K562 (cell line): ENCODE results near the gene OVOL3. TPM values are rescaled to one million over a fixed set of nuclear protein-coding genes. Genes with fewer than 3 reads are reported as not detected.

ENCODE experiments used
- ATAC-seq: fragments of 200-7000 bp; cut with Tn5 transposase; 3 replicates; pipeline ENCODE4 v1.9.1; 2020; ENCODE audit warnings: moderate library complexity
- BruUV-seq: library from RNA; stranded (reverse); fragments of 400-500 nt; replicated peaks from 2 replicates; lab custom pipeline; 2021; lab: Mats Ljungman, UMichigan
- CTCF ChIA-PET: fragments of 300-600 bp; formaldehyde crosslinking; extraction: SDS; loops from one replicate; lab custom pipeline; 2021; ENCODE audit warnings: low intra/inter-chr PET ratio; lab: Yijun Ruan, JAX
- POLR2A ChIA-PET: fragments of 300-600, 350-650 bp; sonication (Branson Sonifier 250); formaldehyde crosslinking; extraction: SDS; loops from one replicate; lab custom pipeline; 2021; ENCODE audit warnings: antibody characterized with exemption, inconsistent platforms; lab: Yijun Ruan, JAX
- DNase-seq, 4 experiments: peaks; one replicate each; pipeline versions ENCODE4 v3.0.0 to v3.0.0-alpha.2; 2011 to 2018; ENCODE audit warnings: low spot score in 3 of 4, mixed read lengths in 3 of 4; ENCODE audit errors: extremely low read depth in 1 of 4
- FAIRE-seq: peaks from 2 replicates; lab custom pipeline; 2011; peaks lifted over from hg19 to GRCh38; lab: Jason Lieb, UNC
- H2AFZ ChIP-seq: 2 replicates; pipeline ENCODE4 v1.6.0; 2011; ENCODE audit warnings: low read depth, low read length, control low read depth, inconsistent platforms
- H3K27ac ChIP-seq: fragments of 200-600 bp; 3 replicates; pipeline ENCODE4 v1.8.0; 2011; ENCODE audit warnings: low read depth, mild to moderate bottlenecking, control low read depth, inconsistent platforms, low read length, moderate library complexity, mixed read lengths; ENCODE audit errors: extremely low read depth
- H3K27me3 ChIP-seq, 2 experiments: fragments of 300-600 bp in 1 of 2; 2 replicates in 1 of 2; 3 replicates in 1 of 2; pipeline versions ENCODE4 v1.6.0 to v1.8.0; 2011; ENCODE audit warnings: inconsistent platforms in 2 of 2, low read length in 2 of 2, mild to moderate bottlenecking in 1 of 2, mixed read lengths in 1 of 2, moderate library complexity in 1 of 2; ENCODE audit not compliant: control insufficient read depth in 2 of 2, insufficient read depth in 2 of 2
- H3K36me3 ChIP-seq: fragments of 300-600 bp; 3 replicates; pipeline ENCODE4 v1.8.0; 2011; ENCODE audit warnings: mild to moderate bottlenecking, low read length, inconsistent platforms; ENCODE audit not compliant: control insufficient read depth, insufficient read depth
- H3K4me1 ChIP-seq, 2 experiments: fragments of 200-600 bp in 1 of 2; replicated peaks in 1 of 2; 2 replicates in 1 of 2; 3 replicates in 1 of 2; pipeline versions ENCODE4 v1.5.1 to v1.8.0; 2011; ENCODE audit warnings: inconsistent platforms in 2 of 2, low read length in 2 of 2, mild to moderate bottlenecking in 1 of 2, mixed read lengths in 1 of 2, moderate library complexity in 1 of 2; ENCODE audit not compliant: control insufficient read depth in 2 of 2, insufficient read depth in 2 of 2
- H3K4me2 ChIP-seq: 2 replicates; pipeline ENCODE4 v1.6.1; 2011; ENCODE audit warnings: low read length, control low read depth, inconsistent platforms, mixed read lengths; ENCODE audit not compliant: insufficient read depth
- H3K4me3 ChIP-seq: fragments of 200-600 bp; sonication (generic), shearing (Covaris generic); 2 replicates; pipeline ENCODE4 v1.5.1; 2016; ENCODE audit warnings: control low read depth, inconsistent platforms
- H3K79me2 ChIP-seq: fragments of 200-600 bp; 3 replicates; pipeline ENCODE4 v1.8.0; 2011; ENCODE audit warnings: low read length, inconsistent platforms; ENCODE audit not compliant: control insufficient read depth, insufficient read depth
- H3K9ac ChIP-seq, 2 experiments: 2 replicates each; pipeline versions ENCODE4 v1.6.0 to v1.6.1; 2011; ENCODE audit warnings: low read depth in 2 of 2, low read length in 2 of 2, control low read depth in 1 of 2, inconsistent platforms in 1 of 2, mild to moderate bottlenecking in 1 of 2, mixed read lengths in 1 of 2; ENCODE audit not compliant: insufficient read depth in 1 of 2
- H3K9me1 ChIP-seq: one replicate; pipeline ENCODE4 v1.6.0; 2011; ENCODE audit warnings: inconsistent platforms, mild to moderate bottlenecking, low read length, moderate library complexity; ENCODE audit not compliant: control insufficient read depth, insufficient read depth
- H3K9me3 ChIP-seq: replicated peaks from 2 replicates; pipeline ENCODE4 v1.5.1; 2011; ENCODE audit warnings: low read depth, low read length, inconsistent platforms; ENCODE audit not compliant: control insufficient read depth, insufficient read depth
- H4K20me1 ChIP-seq: replicated peaks from 2 replicates; pipeline ENCODE4 v1.6.1; 2011; ENCODE audit warnings: low read length, inconsistent platforms, mixed read lengths; ENCODE audit not compliant: control insufficient read depth, insufficient read depth
- MEIS2 ChIP-seq: fragments of 450-650 bp; IDR thresholded peaks from 2 replicates; pipeline ENCODE4 v1.6.1; 2014; ENCODE audit warnings: mild to moderate bottlenecking; ENCODE audit not compliant: partially characterized antibody
- MTA2 ChIP-seq: fragments of 450-650 bp; IDR thresholded peaks from 2 replicates; pipeline ENCODE4 v1.6.1; 2016; ENCODE audit warnings: low read depth
- PBX2 ChIP-seq, 2 experiments: IDR thresholded peaks in 1 of 2; conservative IDR thresholded peaks in 1 of 2; 2 replicates each; pipeline ENCODE4 v1.6.1; 2016; ENCODE audit warnings: low read depth in 2 of 2, mild to moderate bottlenecking in 1 of 2, missing compliant biosample characterization in 1 of 2, missing genetic modification characterization in 1 of 2, moderate library complexity in 1 of 2
- PKNOX1 ChIP-seq: fragments of 450-650 bp; IDR thresholded peaks from 2 replicates; pipeline ENCODE4 v1.6.1; 2016
- ZNF518B ChIP-seq: fragments of 250-450 bp; sonication (Bioruptor Pico); IDR thresholded peaks from 2 replicates; pipeline ENCODE4 v1.5.0; 2021; ENCODE audit warnings: mild to moderate bottlenecking, moderate library complexity
- WGBS: fragments of 100-300 bp; shearing (Covaris generic); methylation state at CpG from one replicate; pipeline ENCODE4 v1.1.6; 2016; ENCODE audit warnings: low coverage, mixed read lengths; ENCODE audit not compliant: insufficient coverage; ENCODE audit errors: missing lambda C conversion rate; 5-methylcytosine and 5-hydroxymethylcytosine counted together
- in situ Hi-C: fragments of 300-500 bp; cut with MboI; formaldehyde crosslinking; loops from 4 replicates; pipeline ENCODE4 v1.15.0; 2018; ENCODE audit warnings: inconsistent platforms, mixed read lengths
- intact Hi-C: fragments of 100-400 bp; cut with micrococcal nuclease; formaldehyde crosslinking; loops from 2 replicates; pipeline ENCODE4 v1.14.2; 2022
- polyA plus RNA-seq, 8 experiments: library from polyadenylated mRNA; depleted of rRNA in 4 of 8; stranded (reverse) in 5 of 8; unstranded in 3 of 8; fragments of >200 nt; fragmentation: Nextera tagmentation in 2 of 8; fragmentation: Illumina TruSeq in 1 of 8; extraction: Ambion mirVana in 2 of 8; extraction: Trizol in 1 of 8; gene quantifications; 2 replicates each; pipeline versions ENCODE4 v1.2.1 to v1.2.3, GENCODE V29; 2011 to 2014; ENCODE audit warnings: inconsistent platforms in 1 of 8, missing spikeins in 1 of 8
- total RNA-seq, 7 experiments: library from RNA; depleted of rRNA in 6 of 7; stranded (reverse); fragments of >200 nt in 6 of 7; fragmentation: Illumina TruSeq in 2 of 7; extraction: Trizol in 2 of 7; gene quantifications; 2 replicates each; pipeline versions ENCODE4 v1.2.1 to v1.2.3, GENCODE V29; 2011 to 2021; ENCODE audit warnings: low replicate concordance in 1 of 7

The OVOL3 gene
- total and polyA plus RNA-seq, 9 of the 15 experiments (the other 6 are each of a cell fraction or from before 2014, with no cell fraction given), result not detected

DNA sequence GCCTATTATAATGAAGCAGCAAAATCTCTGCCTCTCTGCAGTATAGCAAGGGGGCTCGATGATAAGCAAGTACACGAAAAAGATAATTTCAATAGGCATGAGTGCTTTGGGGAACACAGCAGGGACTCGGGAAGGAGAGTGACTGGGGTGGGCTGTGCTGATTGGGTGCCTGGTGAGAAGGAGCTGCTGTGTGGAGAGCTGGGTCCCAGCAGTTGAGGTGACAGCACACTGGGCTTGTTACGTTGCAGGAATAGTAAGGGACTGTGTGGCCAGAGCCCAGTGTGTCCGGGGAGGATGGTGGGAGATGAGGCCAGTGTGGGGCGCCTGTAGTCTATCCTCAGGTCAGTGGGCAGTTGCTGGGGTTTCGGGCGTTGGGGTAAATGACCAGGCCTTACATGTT, 38.9 kb upstream of the OVOL3 start (continued):
- no peak for TF ChIP-seq ZNF518B

GRCh38 chr19:36073121-36073876, 37.6 kb upstream of the OVOL3 start:
- H3K9me3 ChIP-seq, result no peaks in the 10 kb centered on the region
- FAIRE-seq (no peak), DNase-seq (no peak), ATAC-seq (no peak)
- H2AFZ ChIP-seq, result no peak overlapping the region
- H3K9ac ChIP-seq, result no peak overlapping the region
- no peak for TF ChIP-seq MTA2
- peak; percentile 58 for TF ChIP-seq PBX2 (CRISPR knock-in tag; IDR thresholded peaks at IDR 0.05; ENCODE audit: low read depth)
- TF ChIP-seq PBX2 (tag; conservative IDR thresholded peaks at IDR 0.05; ENCODE audit: low read depth), result peak; percentile 74
- TF ChIP-seq PKNOX1, result peak; percentile 89
- peak; percentile 87 for TF ChIP-seq MEIS2
- H3K4me3 ChIP-seq, result no peak overlapping the region
- no peaks in the 10 kb centered on the region for H3K79me2 ChIP-seq
- in situ Hi-C loops (no loop called here), intact Hi-C loops (no loop called here)
- no peaks in the 10 kb centered on the region; the same call in 1 of the 2 replicates for H4K20me1 ChIP-seq
- no peaks in the 10 kb centered on the region for H3K9me1 ChIP-seq
- WGBS, result 84% methylated on average over 8 of the region's 10 CpGs
- H3K27me3 ChIP-seq, result no peaks in the 10 kb centered on the region
- H3K4me2 ChIP-seq, result no peak overlapping the region
- peaks cover 0 to 4% of the 10 kb centered on the region in 2 experiments; a peak in 3 of 5 replicates for H3K4me1 ChIP-seq
- H3K36me3 ChIP-seq, result peaks cover 75% of the 10 kb centered on the region; the same call in 2 of the 3 replicates
- no peak overlapping the region for H3K27ac ChIP-seq
- BruUV-seq, result no TSS peak
- POLR2A ChIA-PET, result interaction anchor here (0.6 to 2.1 kb wide), 4 partner anchors 9 to 19 kb away, joined by 3 to 6 read pairs (median 4); no protein-coding TSS in a partner anchor
- CTCF ChIA-PET, result no interaction called here
